Kidney epithelial cell (primary cell): ENCODE measurements around the gene TAF9B. TPM values are rescaled to one million over a fixed set of nuclear protein-coding genes. Genes with fewer than 3 reads are reported as not detected.
"Not testable (repeated sequence)": the region's sequence is repeated elsewhere in the genome, so short reads cannot be mapped to it uniquely, and the experiment has no call there.

Experiments used
- DNase-seq: peaks from one replicate; pipeline ENCODE4 v3.0.0-alpha.2; 2010; ENCODE audit warnings: low read depth
- H3K27me3 ChIP-seq: 2 replicates; pipeline ENCODE4 v1.6.0; 2011; ENCODE audit warnings: low read length; ENCODE audit not compliant: control insufficient read depth, insufficient read depth
- H3K36me3 ChIP-seq: 2 replicates; pipeline ENCODE4 v1.5.1; 2011; ENCODE audit warnings: low read length; ENCODE audit not compliant: control insufficient read depth, insufficient read depth
- H3K4me3 ChIP-seq: 2 replicates; pipeline ENCODE4 v1.5.1; 2011; ENCODE audit warnings: low read depth, mild to moderate bottlenecking, control low read depth, low read length
- CTCF ChIP-seq: IDR thresholded peaks from 2 replicates; pipeline ENCODE4 v1.5.1; 2011; ENCODE audit warnings: mild to moderate bottlenecking, moderate library complexity, low read length, control low read depth, inconsistent platforms; ENCODE audit not compliant: insufficient read depth, poor library complexity, severe bottlenecking
- total RNA-seq: library from RNA; depleted of rRNA; stranded (reverse); fragments of >200 nt; gene quantifications from 2 replicates; pipeline ENCODE4 v1.2.3, GENCODE V29; 2015

Gene TAF9B
- total RNA-seq, 1 donor from 2014 or later = 17.8 TPM

GRCh38 chrX:78147002-78147540 lies 7.6 kb upstream of the TAF9B start:
- H3K27me3 ChIP-seq, DNase-seq, H3K4me3 ChIP-seq, H3K36me3 ChIP-seq: not testable (repeated sequence)

- TF ChIP-seq CTCF = no peak
- DNase-seq = no peak
- no peak overlapping the region for H3K4me3 ChIP-seq
- no peaks in the 10 kb centered on the region for H3K27me3 ChIP-seq
- H3K36me3 ChIP-seq = no peaks in the 10 kb centered on the region
Observed at GRCh38 chrX:78140206-78140605, 756 bp upstream of the TAF9B start.

- no peaks in the 10 kb centered on the region for H3K36me3 ChIP-seq
- no peaks in the 10 kb centered on the region for H3K27me3 ChIP-seq
- TF ChIP-seq CTCF = no peak
- DNase-seq = no peak
- no peak overlapping the region for H3K4me3 ChIP-seq
Observed at GRCh38 chrX:78133238-78133960, 6.1 kb downstream of the TAF9B start.

- Histone ChIP-seq H3K4me3 (no peak overlapping the region), H3K36me3 (no peaks in the 10 kb centered on the region), H3K27me3 (no peaks in the 10 kb centered on the region)
- no peak for TF ChIP-seq CTCF
- DNase-seq = no peak
Observed at GRCh38 chrX:78131117-78131516, 8.3 kb downstream of the TAF9B start.

GRCh38 chrX:78130396-78130795 lies 9.1 kb downstream of the TAF9B start:
- Histone ChIP-seq H3K36me3 (no peaks in the 10 kb centered on the region), H3K4me3 (no peak overlapping the region), H3K27me3 (no peaks in the 10 kb centered on the region)
- no peak for TF ChIP-seq CTCF
- DNase-seq = no peak

- no peak for DNase-seq
- no peak for TF ChIP-seq CTCF
- Histone ChIP-seq H3K36me3 (no peaks in the 10 kb centered on the region), H3K4me3 (no peak overlapping the region), H3K27me3 (no peaks in the 10 kb centered on the region)
Observed at GRCh38 chrX:78129714-78130113, 9.7 kb downstream of the TAF9B start.

- H3K27me3 ChIP-seq, H3K4me3 ChIP-seq, DNase-seq, H3K36me3 ChIP-seq: not testable (repeated sequence)
Observed at GRCh38 chrX:78125781-78126180, 13.7 kb downstream of the TAF9B start.
